Subcutaneous abdominal adipose tissue (tissue), 5 donors: ENCODE measurements around the gene GLTPD2.
A peak's percentile ranks its signal among the peaks of the same experiment; 100 is the strongest.

ENCODE experiments used
- H3K27ac ChIP-seq: one replicate; pipeline ENCODE4 v1.7.0; 2013; ENCODE audit warnings: low read depth, mild to moderate bottlenecking, inconsistent platforms, low read length, moderate library complexity
- H3K27me3 ChIP-seq, 5 donors: one replicate each; pipeline ENCODE4 v1.7.0; 2013; ENCODE audit warnings: low read length in 5 of 5, inconsistent platforms in 1 of 5; ENCODE audit not compliant: control insufficient read depth in 5 of 5, insufficient read depth in 4 of 5
- H3K36me3 ChIP-seq, 5 donors: one replicate each; pipeline ENCODE4 v1.7.0; 2013; ENCODE audit warnings: low read length in 5 of 5; ENCODE audit not compliant: control insufficient read depth in 5 of 5, insufficient read depth in 5 of 5
- H3K4me1 ChIP-seq, 5 donors: one replicate each; pipeline ENCODE4 v1.7.0; 2013; ENCODE audit warnings: low read length in 5 of 5, mild to moderate bottlenecking in 3 of 5, moderate library complexity in 1 of 5; ENCODE audit not compliant: control insufficient read depth in 5 of 5, insufficient read depth in 5 of 5
- H3K4me3 ChIP-seq, 5 donors: one replicate each; pipeline ENCODE4 v1.7.0; 2013; ENCODE audit warnings: low read length in 5 of 5, low read depth in 1 of 5
- H3K9ac ChIP-seq, 5 donors: one replicate each; pipeline ENCODE4 v1.7.0; 2013; ENCODE audit warnings: low read length in 5 of 5, mild to moderate bottlenecking in 4 of 5, moderate library complexity in 3 of 5
- H3K9me3 ChIP-seq, 5 donors: one replicate each; pipeline ENCODE4 v1.7.0; 2013; ENCODE audit warnings: low read length in 5 of 5; ENCODE audit not compliant: control insufficient read depth in 5 of 5
- donor health status: healthy.
- donor health status: healthy.
- donor health status: healthy.
- donor health status: healthy.
- donor health status: healthy.

Gene GLTPD2

DNA sequence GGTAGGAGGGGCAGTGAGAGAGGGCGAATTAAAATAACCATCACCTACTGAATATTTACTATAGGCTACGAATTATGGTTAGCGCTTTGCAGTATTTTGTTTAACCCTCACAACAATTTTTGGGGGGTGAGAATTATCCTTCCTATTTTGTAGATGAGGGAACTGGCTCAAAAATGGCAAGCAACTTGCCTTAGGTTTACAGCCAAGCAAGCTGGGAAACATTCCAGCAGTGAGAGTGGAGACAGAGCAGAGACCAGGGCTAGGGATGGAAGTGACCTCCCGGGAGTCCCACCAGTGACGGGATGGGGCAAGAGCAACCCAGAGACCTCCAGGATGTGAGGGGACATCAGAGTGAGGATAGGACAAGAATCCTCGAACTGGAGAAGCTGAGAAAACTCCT is 2.2 kb upstream of the GLTPD2 start:
- Histone ChIP-seq H3K4me3 (peak overlapping the region in 4 of 5 donors; percentile 22 to 58 (median 52)), H3K27me3 (peaks cover 19 to 30% (median 21%) of the 10 kb centered on the region in 5 donors), H3K9ac (peak overlapping the region in 3 of 5 donors; percentile 32 to 53 (median 46)), H3K4me1 (peaks cover 7 to 59% (median 48%) of the 10 kb centered on the region in 5 donors), H3K36me3 (no peaks in the 10 kb centered on the region), H3K9me3 (no peaks in the 10 kb centered on the region), H3K27ac (no peak overlapping the region)

DNA sequence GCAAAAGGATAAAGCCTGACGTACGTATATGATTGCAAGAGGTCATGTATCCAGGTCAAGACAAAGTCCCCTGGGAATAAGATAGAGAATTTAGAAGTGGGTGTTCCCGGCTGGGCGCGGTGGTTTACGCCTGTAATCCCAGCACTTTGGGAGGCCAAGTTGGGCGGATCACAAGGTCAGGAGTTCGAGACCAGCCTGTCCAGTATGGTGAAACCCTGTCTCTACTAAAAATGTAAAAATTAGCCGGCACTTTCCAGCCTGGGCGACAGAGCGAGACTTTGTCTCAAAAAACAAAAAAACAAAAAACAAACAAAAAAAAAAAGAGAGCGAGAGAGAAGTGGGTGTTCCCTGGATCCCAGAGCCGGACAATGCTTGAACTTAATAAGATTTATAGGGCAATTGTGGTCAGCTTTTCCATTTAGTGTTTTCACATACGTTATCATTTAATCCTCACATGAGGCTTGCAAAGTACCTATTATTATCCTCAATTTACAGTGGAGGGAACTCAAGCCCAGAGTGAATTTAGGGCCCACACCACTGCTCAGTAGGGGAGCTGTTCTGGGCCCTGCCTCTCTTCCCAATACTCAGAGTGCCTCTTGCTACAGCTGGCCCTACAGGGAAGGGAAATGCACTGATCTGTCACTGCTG is 481 bp upstream of the GLTPD2 start:
- Histone ChIP-seq H3K4me1 (peaks cover 7 to 55% (median 48%) of the 10 kb centered on the region in 5 donors), H3K9me3 (no peaks in the 10 kb centered on the region), H3K27ac (no peak overlapping the region), H3K36me3 (no peaks in the 10 kb centered on the region), H3K4me3 (peak overlapping the region in 3 of 5 donors; percentile 75 to 78 (median 77)), H3K27me3 (peaks cover 8 to 18% (median 15%) of the 10 kb centered on the region in 5 donors), H3K9ac (no peak overlapping the region)

DNA sequence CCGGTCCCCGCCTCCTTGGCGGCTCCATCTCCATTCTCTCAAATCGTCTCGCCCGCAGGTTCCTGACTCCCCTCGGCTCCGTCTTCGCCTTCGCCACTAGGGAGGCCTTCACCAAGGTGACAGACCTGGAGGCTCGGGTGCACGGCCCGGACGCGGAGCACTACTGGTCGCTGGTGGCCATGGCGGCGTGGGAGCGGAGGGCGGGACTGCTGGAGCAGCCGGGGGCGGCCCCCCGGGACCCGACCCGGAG is 862 bp downstream of the GLTPD2 start:
- H3K9me3 ChIP-seq = no peaks in the 10 kb centered on the region
- H3K4me1 ChIP-seq = peaks cover 7 to 55% (median 48%) of the 10 kb centered on the region in 5 donors
- peaks cover 5 to 13% (median 10%) of the 10 kb centered on the region in 5 donors for H3K27me3 ChIP-seq
- peak overlapping the region; percentile 63 for H3K27ac ChIP-seq
- peak overlapping the region in 4 of 5 donors; percentile 57 to 78 (median 76) for H3K4me3 ChIP-seq
- no peaks in the 10 kb centered on the region for H3K36me3 ChIP-seq
- H3K9ac ChIP-seq = peak overlapping the region in 4 of 5 donors; percentile 78 to 83 (median 81)

DNA sequence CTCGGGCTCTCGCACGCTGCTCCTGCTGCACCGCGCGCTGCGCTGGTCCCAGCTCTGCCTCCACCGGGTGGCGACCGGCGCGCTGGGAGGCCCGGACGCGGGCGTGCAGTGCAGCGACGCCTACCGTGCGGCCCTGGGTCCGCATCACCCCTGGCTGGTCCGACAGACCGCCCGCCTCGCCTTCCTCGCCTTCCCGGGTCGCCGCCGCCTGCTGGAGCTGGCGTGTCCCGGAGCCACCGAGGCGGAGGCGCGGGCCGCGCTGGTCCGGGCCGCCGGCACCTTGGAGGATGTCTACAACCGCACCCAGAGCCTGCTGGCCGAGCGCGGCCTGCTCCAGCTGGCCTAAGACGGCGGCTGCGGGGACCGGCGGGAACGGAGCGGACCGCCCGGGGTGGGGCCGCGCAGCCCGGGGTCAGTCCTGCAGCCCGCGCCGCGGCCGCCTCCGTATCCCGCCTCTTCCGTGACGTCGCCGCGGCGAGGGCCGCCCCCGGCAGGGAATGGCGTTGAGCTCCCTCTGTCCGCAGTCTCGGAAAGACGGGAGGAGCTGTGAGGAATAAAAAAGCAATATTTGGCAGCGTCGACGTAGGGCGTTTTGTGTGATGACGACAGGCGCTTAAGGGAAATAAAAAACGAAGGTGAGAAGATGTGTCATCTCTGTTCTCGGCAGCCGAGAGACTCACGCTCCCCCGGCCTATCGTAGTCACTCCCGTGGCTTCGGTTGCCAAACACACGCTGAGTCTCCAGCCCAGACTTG is 1.4 kb downstream of the GLTPD2 start:
- Histone ChIP-seq H3K27ac (peak overlapping the region; percentile 63), H3K4me3 (peak overlapping the region; percentile 57 to 89 (median 77)), H3K9me3 (no peaks in the 10 kb centered on the region), H3K9ac (peak overlapping the region in 4 of 5 donors; percentile 78 to 83 (median 81)), H3K36me3 (no peaks in the 10 kb centered on the region), H3K4me1 (peaks cover 7 to 53% (median 47%) of the 10 kb centered on the region in 5 donors), H3K27me3 (peaks cover 5 to 13% (median 10%) of the 10 kb centered on the region in 5 donors)

DNA sequence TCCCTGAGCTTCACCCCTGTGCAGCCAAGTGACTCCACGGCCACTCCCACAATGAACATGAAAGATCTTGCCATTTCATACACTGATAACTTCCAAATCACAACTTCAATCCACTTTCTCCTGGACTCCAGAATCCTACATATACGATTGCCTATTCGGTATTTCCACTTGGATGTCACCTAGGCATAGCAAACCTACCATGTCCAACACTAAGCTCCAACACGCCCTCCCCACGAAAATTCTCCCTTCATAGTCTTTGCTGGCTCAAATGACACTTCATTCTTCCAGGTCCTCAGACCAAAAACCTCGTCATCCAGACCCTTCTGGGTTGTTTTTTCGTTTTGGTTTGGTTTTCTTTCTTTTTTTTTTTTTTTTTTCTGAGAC is 1.9 kb downstream of the GLTPD2 start:
- Histone ChIP-seq H3K27me3 (peaks cover 0 to 7% (median 5%) of the 10 kb centered on the region in 5 donors), H3K36me3 (no peaks in the 10 kb centered on the region), H3K4me1 (peaks cover 7 to 48% (median 42%) of the 10 kb centered on the region in 5 donors), H3K27ac (peak overlapping the region; percentile 63), H3K9me3 (no peaks in the 10 kb centered on the region), H3K4me3 (peak overlapping the region; percentile 57 to 89 (median 77)), H3K9ac (peak overlapping the region in 4 of 5 donors; percentile 78 to 83 (median 81))

DNA sequence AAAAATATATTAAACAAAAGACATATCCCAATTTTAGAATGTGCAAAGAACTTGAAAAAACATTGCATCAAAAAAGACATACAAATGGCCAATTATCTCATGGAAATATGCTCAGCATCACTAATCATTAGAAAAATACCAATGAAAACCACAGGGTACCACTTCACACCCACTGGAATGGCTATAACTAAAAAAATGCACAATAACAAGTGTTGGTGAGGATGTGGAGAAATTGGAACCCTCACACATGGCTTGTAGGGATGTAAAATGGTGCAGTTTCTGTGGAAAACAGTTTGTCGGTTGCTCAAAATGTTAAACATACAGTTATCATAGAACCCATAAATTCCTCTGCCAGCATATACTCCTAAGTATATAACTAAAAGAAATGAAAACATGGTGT is 6.4 kb downstream of the GLTPD2 start:
- Histone ChIP-seq H3K9ac (no peak overlapping the region), H3K9me3 (no peaks in the 10 kb centered on the region), H3K27me3 (no peaks in the 10 kb centered on the region), H3K4me3 (no peak overlapping the region), H3K36me3 (peaks cover 0 to 22% (median 19%) of the 10 kb centered on the region in 5 donors), H3K27ac (no peak overlapping the region), H3K4me1 (peaks cover 5 to 22% (median 15%) of the 10 kb centered on the region in 5 donors)

DNA sequence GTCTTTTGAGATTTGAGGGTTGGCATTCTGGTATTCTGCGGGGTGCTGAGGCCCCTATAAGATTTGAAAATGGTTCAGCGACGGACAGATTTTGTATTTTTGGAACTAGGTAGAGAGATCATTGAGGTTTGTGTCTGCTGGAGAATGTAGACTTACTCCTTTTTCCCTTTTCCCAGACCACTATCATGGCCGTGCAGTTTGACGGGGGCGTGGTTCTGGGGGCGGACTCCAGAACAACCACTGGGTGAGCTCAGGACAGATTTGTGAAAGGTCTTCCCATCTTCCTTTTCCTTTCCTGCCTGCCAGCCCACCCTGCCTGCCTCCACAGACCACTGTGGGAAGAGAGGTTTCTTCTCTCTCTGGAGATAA is 7.8 kb downstream of the GLTPD2 start:
- peaks cover 0 to 25% (median 19%) of the 10 kb centered on the region in 5 donors for H3K36me3 ChIP-seq
- H3K27me3 ChIP-seq = no peaks in the 10 kb centered on the region
- peaks cover 0 to 17% (median 10%) of the 10 kb centered on the region in 5 donors for H3K4me1 ChIP-seq
- H3K4me3 ChIP-seq = peak overlapping the region; percentile 80 to 100 (median 84)
- peak overlapping the region; percentile 42 to 91 (median 69) for H3K9ac ChIP-seq
- H3K27ac ChIP-seq = peak overlapping the region; percentile 68
- H3K9me3 ChIP-seq = no peaks in the 10 kb centered on the region

DNA sequence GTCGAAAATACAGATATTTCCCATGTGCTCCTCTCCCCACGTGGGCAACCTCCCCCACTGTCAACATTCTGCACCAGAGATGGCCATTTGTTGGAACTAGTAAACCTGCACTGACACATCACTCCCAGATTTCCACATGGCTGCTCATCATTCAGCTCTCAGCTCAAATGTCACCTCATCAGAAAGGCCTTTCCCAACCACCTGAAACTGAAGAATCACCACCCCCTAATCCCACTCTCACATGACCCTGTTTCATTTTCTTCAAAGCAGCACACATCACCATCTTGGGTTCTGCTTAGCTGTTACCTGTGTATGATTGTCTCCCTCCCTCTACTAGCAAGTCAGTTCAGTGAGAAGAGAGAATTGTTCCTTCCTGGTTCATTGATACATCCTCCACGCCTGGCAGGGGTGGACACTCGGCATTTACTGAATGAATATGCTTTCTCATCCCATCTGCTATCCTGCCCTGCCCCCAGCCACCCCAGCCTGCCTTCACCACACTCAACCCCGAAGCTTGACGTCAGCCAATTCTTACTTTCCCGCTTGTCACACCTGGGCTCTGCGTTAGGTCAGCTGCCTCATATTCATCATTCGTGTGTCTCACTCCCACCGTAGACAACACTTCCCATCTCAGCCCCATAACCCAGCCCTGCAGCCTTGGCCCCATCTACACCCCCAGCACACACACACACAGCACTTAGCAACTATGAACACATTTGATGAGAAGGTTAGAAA is 11.9 kb downstream of the GLTPD2 start:
- Histone ChIP-seq H3K9ac (no peak overlapping the region), H3K9me3 (no peaks in the 10 kb centered on the region), H3K4me1 (peaks cover 0 to 17% (median 10%) of the 10 kb centered on the region in 5 donors), H3K27ac (no peak overlapping the region), H3K36me3 (peaks cover 0 to 25% (median 19%) of the 10 kb centered on the region in 5 donors), H3K27me3 (no peaks in the 10 kb centered on the region), H3K4me3 (no peak overlapping the region)

DNA sequence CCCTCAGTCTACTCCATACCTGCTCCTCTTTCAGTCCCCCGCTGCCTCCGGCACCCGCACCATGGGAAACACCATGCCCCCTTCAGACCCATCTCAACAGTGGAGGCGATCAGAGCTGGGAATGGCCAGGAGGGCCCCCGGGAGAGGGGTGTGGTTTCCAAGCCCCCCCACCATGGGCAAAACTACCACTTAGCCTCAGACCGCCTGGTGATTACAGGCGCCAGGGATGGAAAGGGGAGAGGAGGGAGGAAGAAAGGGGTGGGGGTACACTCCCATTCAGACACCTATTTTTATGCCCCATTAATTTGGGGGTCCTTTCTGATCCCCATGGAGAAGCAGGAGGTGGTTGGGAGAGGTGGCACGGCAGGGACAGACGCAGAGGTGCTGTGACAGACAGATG is 13.5 kb downstream of the GLTPD2 start, which contains the start of gene C17orf114:
Gene C17orf114 (minus strand): TSS at position 101 of the 400 bp plus-strand sequence.
- Histone ChIP-seq H3K9me3 (no peaks in the 10 kb centered on the region), H3K4me3 (no peak within 1 kb of the TSS), H3K27ac (no peak within 1 kb of the TSS), H3K4me1 (peaks cover 0 to 9% (median 6%) of the 10 kb centered on the region in 5 donors), H3K36me3 (peaks cover 0 to 23% (median 18%) of the 10 kb centered on the region in 5 donors), H3K9ac (peak within 1 kb of the TSS in 1 of 5 donors; percentile 17), H3K27me3 (no peaks in the 10 kb centered on the region)
